HCT116 (cell line): Measurements from ENCODE around the gene PACRG. TPM values are rescaled to one million over a fixed set of nuclear protein-coding genes. Genes with fewer than 3 reads are reported as not detected.

Experiments
- ATAC-seq: fragments of 200-7000 bp; cut with Tn5 transposase; 2 replicates; pipeline ENCODE4 v1.9.1; 2020; ENCODE audit warnings: mild to moderate bottlenecking, moderate library complexity
- BruUV-seq: library from RNA; stranded (reverse); fragments of 400-500 nt; replicated peaks from 2 replicates; lab custom pipeline; 2021; lab: Mats Ljungman, UMichigan
- CTCF ChIA-PET: fragments of 300-600 bp; sonication (Branson Sonifier 250); formaldehyde crosslinking; loops from one replicate; lab custom pipeline; 2021; ENCODE audit warnings: antibody characterized with exemption; lab: Charles Lee
- POLR2A ChIA-PET: fragments of 300-600, 350-600 bp; sonication (Branson Sonifier 250); formaldehyde crosslinking; loops from one replicate; lab custom pipeline; 2021; ENCODE audit warnings: antibody characterized with exemption; lab: Charles Lee
- RAD21 ChIA-PET, 2 experiments: fragments of 300-600 bp; sonication (Branson Sonifier 250); formaldehyde crosslinking; loops; one replicate each; lab custom pipeline; 2023; ENCODE audit warnings: low total read pairs in 2 of 2; ENCODE audit not compliant: uncharacterized antibody in 2 of 2, unreplicated experiment in 2 of 2, low non-redundant PET in 1 of 2; lab: Charles Lee
- DNase-seq: peaks from one replicate; pipeline ENCODE4 v3.0.0-alpha.2; 2010; ENCODE audit warnings: low read depth, low spot score
- H2AFZ ChIP-seq: fragments of 200-600 bp; shearing (Covaris generic), sonication (generic); 2 replicates; pipeline ENCODE4 v1.6.1; 2017; ENCODE audit warnings: low read depth, mixed run types, mixed read lengths, antibody characterized with exemption, low read length; ENCODE audit not compliant: poor library complexity, severe bottlenecking
- H3K27ac ChIP-seq: 2 replicates; pipeline ENCODE4 v1.5.1; 2012; ENCODE audit warnings: low read depth, low read length
- H3K27me3 ChIP-seq: fragments of 200-600 bp; sonication (generic); 2 replicates; pipeline ENCODE4 v1.6.1; 2016; ENCODE audit warnings: mixed run types, low read length, mixed read lengths; ENCODE audit not compliant: insufficient read depth
- H3K36me3 ChIP-seq, 2 experiments: fragments of 200-500 bp in 1 of 2; fragments of 200-600 bp in 1 of 2; sonication (Bioruptor generic) in 1 of 2; sonication (generic) in 1 of 2; 2 replicates each; pipeline versions ENCODE4 v1.5.1 to v1.6.1; 2014 to 2016; ENCODE audit warnings: low read length in 2 of 2, inconsistent platforms in 1 of 2, mixed read lengths in 1 of 2, mixed run types in 1 of 2; ENCODE audit not compliant: insufficient read depth in 2 of 2, control insufficient read depth in 1 of 2
- H3K4me1 ChIP-seq, 2 experiments: fragments of 200-600 bp in 1 of 2; sonication (generic) in 1 of 2; 2 replicates each; pipeline versions ENCODE4 v1.5.1 to v1.6.1; 2012 to 2017; ENCODE audit warnings: low read length in 2 of 2, inconsistent platforms in 1 of 2, mild to moderate bottlenecking in 1 of 2, mixed read lengths in 1 of 2, mixed run types in 1 of 2, moderate library complexity in 1 of 2; ENCODE audit not compliant: insufficient read depth in 2 of 2, control insufficient read depth in 1 of 2
- H3K4me2 ChIP-seq: fragments of 200-600 bp; sonication (generic); 2 replicates; pipeline ENCODE4 v1.6.1; 2017; ENCODE audit warnings: mixed run types, low read length, mixed read lengths
- H3K4me3 ChIP-seq, 2 experiments: fragments of 200-600 bp in 1 of 2; sonication (generic) in 1 of 2; replicated peaks in 1 of 2; 2 replicates each; pipeline ENCODE4 v1.5.1; 2011 to 2016; ENCODE audit warnings: low read length in 2 of 2, control low read depth in 1 of 2, low read depth in 1 of 2, mild to moderate bottlenecking in 1 of 2, mixed read lengths in 1 of 2, mixed run types in 1 of 2
- H3K79me2 ChIP-seq: fragments of 200-600 bp; sonication (generic); 2 replicates; pipeline ENCODE4 v1.6.1; 2017; ENCODE audit warnings: mild to moderate bottlenecking, mixed run types, low read length, moderate library complexity, mixed read lengths; ENCODE audit not compliant: insufficient read depth
- H3K9ac ChIP-seq: fragments of 200-600 bp; sonication (generic); 2 replicates; pipeline ENCODE4 v1.6.1; 2016; ENCODE audit warnings: low read length, mixed read lengths
- H3K9me2 ChIP-seq: fragments of 200-600 bp; sonication (generic), shearing (Covaris generic); 2 replicates; pipeline ENCODE4 v1.6.1; 2017; ENCODE audit warnings: mixed run types, mild to moderate bottlenecking, moderate library complexity; ENCODE audit not compliant: insufficient read depth
- H3K9me3 ChIP-seq, 2 experiments: fragments of 200-500 bp in 1 of 2; fragments of 200-600 bp in 1 of 2; sonication (Bioruptor generic) in 1 of 2; sonication (generic) in 1 of 2; 2 replicates each; pipeline ENCODE4 v1.6.1; 2014 to 2017; ENCODE audit warnings: low read length in 2 of 2, mixed read lengths in 2 of 2, inconsistent platforms in 1 of 2, low read depth in 1 of 2, mild to moderate bottlenecking in 1 of 2, mixed run types in 1 of 2, moderate library complexity in 1 of 2; ENCODE audit not compliant: control insufficient read depth in 1 of 2, insufficient read depth in 1 of 2
- H4K20me1 ChIP-seq: fragments of 200-600 bp; sonication (generic), shearing (Covaris generic); 2 replicates; pipeline ENCODE4 v1.6.1; 2017; ENCODE audit warnings: mixed run types, mild to moderate bottlenecking, moderate library complexity; ENCODE audit not compliant: insufficient read depth
- CBX3 ChIP-seq: IDR thresholded peaks from 2 replicates; pipeline ENCODE4 v1.6.1; 2012; ENCODE audit warnings: low read depth
- FOSL1 ChIP-seq: IDR thresholded peaks from 2 replicates; pipeline ENCODE4 v1.6.1; 2012; ENCODE audit warnings: low read depth
- JUND ChIP-seq: IDR thresholded peaks from 2 replicates; pipeline ENCODE4 v1.6.1; 2012
- POLR2AphosphoS5 ChIP-seq: IDR thresholded peaks from 2 replicates; pipeline ENCODE4 v1.6.1; 2011; ENCODE audit warnings: mild to moderate bottlenecking, low read depth, low read length, moderate library complexity
- RAD21 ChIP-seq: IDR thresholded peaks from 2 replicates; pipeline ENCODE4 v1.6.1; 2012; ENCODE audit warnings: low read depth, mild to moderate bottlenecking
- SIN3A ChIP-seq: IDR thresholded peaks from 2 replicates; pipeline ENCODE4 v1.6.1; 2012; ENCODE audit warnings: low read depth
- TCF7L2 ChIP-seq: IDR thresholded peaks from 2 replicates; pipeline ENCODE4 v1.7.0; 2011; ENCODE audit warnings: borderline replicate concordance, inconsistent platforms; ENCODE audit not compliant: insufficient read depth, insufficient read length; ENCODE audit errors: extremely low read depth
- YY1 ChIP-seq: IDR thresholded peaks from 2 replicates; pipeline ENCODE4 v1.6.1; 2011; ENCODE audit warnings: low read length, low read depth, moderate library complexity, mild to moderate bottlenecking; ENCODE audit not compliant: insufficient replicate concordance; ENCODE audit errors: extremely low read depth
- ZFX ChIP-seq: fragments of 450-650 bp; IDR thresholded peaks from 2 replicates; pipeline ENCODE4 v1.6.1; 2017
- ZNF274 ChIP-seq: fragments of 200-500 bp; sonication (Bioruptor generic); IDR thresholded peaks from 2 replicates; pipeline ENCODE4 v1.6.1; 2014; ENCODE audit warnings: mild to moderate bottlenecking, low read depth, low read length, inconsistent platforms
- intact Hi-C: fragments of 100-400 bp; cut with micrococcal nuclease; formaldehyde crosslinking; loops from 2 replicates; pipeline ENCODE4 v1.10.0; 2022
- total RNA-seq: library from RNA; stranded (reverse); gene quantifications from one replicate; pipeline ENCODE4 v1.2.1, GENCODE V29; 2021; ENCODE audit not compliant: unreplicated experiment
- TF ChIP-seq, protein P1 (sequence below): IDR thresholded peaks from 2 replicates; pipeline ENCODE4 v1.6.1; 2011; ENCODE audit warnings: mild to moderate bottlenecking, low read length, moderate library complexity; ENCODE audit not compliant: insufficient replicate concordance; ENCODE audit errors: extremely low read depth

Gene PACRG
- total RNA-seq, 1 experiment from 2014 or later: 0.71 TPM

DNA sequence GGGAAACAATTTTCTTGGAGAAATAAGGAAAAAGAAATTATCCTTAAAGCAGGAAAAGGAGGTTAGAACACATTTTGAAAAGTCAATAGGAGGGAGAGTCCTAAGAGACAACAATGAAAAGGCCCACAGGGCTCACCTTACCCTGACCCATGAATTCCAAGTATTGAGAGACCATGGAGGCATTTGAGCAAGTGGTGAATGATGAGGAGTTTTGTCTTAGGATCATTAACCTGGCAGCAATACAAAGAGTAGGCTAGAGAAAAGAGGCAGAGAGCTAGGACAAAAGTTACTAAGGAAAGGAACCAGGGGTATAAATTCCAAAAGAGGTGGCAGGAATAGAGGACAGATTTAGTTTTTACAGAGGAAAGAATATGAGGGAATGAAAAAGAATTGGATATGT, 44.7 kb downstream of the PACRG start (continued):
- TF ChIP-seq RAD21 (no peak), YY1 (no peak)
- TF ChIP-seq, protein P1, sequence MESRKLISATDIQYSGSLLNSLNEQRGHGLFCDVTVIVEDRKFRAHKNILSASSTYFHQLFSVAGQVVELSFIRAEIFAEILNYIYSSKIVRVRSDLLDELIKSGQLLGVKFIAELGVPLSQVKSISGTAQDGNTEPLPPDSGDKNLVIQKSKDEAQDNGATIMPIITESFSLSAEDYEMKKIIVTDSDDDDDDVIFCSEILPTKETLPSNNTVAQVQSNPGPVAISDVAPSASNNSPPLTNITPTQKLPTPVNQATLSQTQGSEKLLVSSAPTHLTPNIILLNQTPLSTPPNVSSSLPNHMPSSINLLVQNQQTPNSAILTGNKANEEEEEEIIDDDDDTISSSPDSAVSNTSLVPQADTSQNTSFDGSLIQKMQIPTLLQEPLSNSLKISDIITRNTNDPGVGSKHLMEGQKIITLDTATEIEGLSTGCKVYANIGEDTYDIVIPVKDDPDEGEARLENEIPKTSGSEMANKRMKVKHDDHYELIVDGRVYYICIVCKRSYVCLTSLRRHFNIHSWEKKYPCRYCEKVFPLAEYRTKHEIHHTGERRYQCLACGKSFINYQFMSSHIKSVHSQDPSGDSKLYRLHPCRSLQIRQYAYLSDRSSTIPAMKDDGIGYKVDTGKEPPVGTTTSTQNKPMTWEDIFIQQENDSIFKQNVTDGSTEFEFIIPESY: no peak
- TF ChIP-seq, all 23 proteins: peak for 0

DNA sequence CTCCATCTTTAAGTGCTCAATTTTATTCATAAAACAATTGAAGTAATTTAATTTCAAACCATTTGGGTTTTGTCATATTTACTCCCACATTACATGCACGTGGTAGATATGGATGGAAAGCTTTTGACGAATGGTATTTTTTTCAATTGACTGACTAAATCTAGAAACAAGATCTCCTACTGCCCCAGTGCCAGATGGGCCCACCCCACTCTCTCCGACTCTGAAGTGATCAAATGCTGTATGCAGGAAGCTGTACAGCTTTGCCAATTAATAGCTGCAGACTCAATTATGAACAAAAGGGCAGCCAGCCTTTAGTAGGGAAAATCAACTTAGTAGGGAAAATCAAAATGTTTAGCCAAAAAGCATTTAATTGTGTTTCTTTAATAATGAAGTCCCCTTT, 46.2 kb downstream of the PACRG start:
- H3K27me3 ChIP-seq: no peaks in the 10 kb centered on the region
- TF ChIP-seq TCF7L2: no peak
- TF ChIP-seq FOSL1: no peak
- TF ChIP-seq CBX3: no peak
- no peak for TF ChIP-seq ZFX
- no peak for TF ChIP-seq SIN3A
- TF ChIP-seq ZNF274: no peak
- no peak for TF ChIP-seq JUND
- TF ChIP-seq POLR2AphosphoS5: no peak
- TF ChIP-seq, all 23 proteins: peak for 0
- H3K9me2 ChIP-seq: no peaks in the 10 kb centered on the region
- ChIA-PET CTCF (no interaction called here), POLR2A (no interaction called here), RAD21 (no interaction called here)
- H2AFZ ChIP-seq: no peak overlapping the region
- no peak overlapping the region for H3K9ac ChIP-seq
- H3K4me1 ChIP-seq: no peaks in the 10 kb centered on the region
- no peak overlapping the region for H3K4me2 ChIP-seq
- no peaks in the 10 kb centered on the region for H3K79me2 ChIP-seq
- H4K20me1 ChIP-seq: no peaks in the 10 kb centered on the region
- no peak overlapping the region for H3K4me3 ChIP-seq
- no peak overlapping the region for H3K27ac ChIP-seq
- no peaks in the 10 kb centered on the region for H3K9me3 ChIP-seq
- ATAC-seq (no peak), DNase-seq (no peak)
- intact Hi-C loops: no loop called here
- BruUV-seq: no TSS peak
- no peaks in the 10 kb centered on the region for H3K36me3 ChIP-seq
